LNCaP clone FGC (cell line): ENCODE measurements around the gene EML5.
"Not testable (repeated sequence)": the region's sequence is repeated elsewhere in the genome, so short reads cannot be mapped to it uniquely, and the experiment has no call there.

ENCODE experiments used
- DNase-seq: peaks from one replicate; pipeline ENCODE4 v3.0.0-alpha.2; 2011; ENCODE audit warnings: low read depth
- H3K4me3 ChIP-seq: 2 replicates; pipeline ENCODE4 v1.5.1; 2011; ENCODE audit warnings: mild to moderate bottlenecking, low read depth, low read length, control low read depth
- CTCF ChIP-seq: IDR thresholded peaks from 2 replicates; pipeline ENCODE4 v1.5.1; 2012; ENCODE audit warnings: mild to moderate bottlenecking; ENCODE audit not compliant: control insufficient read depth, insufficient read depth; ENCODE audit errors: extremely low read depth

The EML5 gene

GRCh38 chr14:88791629-88792472 lies 902 bp downstream of the EML5 start:
- peak overlapping the region; percentile 66 for H3K4me3 ChIP-seq
- no peak for DNase-seq
- TF ChIP-seq CTCF = no peak

GRCh38 chr14:88791252-88791621 lies 1.5 kb downstream of the EML5 start:
- no peak overlapping the region for H3K4me3 ChIP-seq
- no peak for TF ChIP-seq CTCF
- no peak for DNase-seq

GRCh38 chr14:88790501-88791251 lies 2.1 kb downstream of the EML5 start:
- TF ChIP-seq CTCF = no peak
- H3K4me3 ChIP-seq = no peak overlapping the region
- DNase-seq = no peak

GRCh38 chr14:88789573-88789972 lies 3.2 kb downstream of the EML5 start:
- H3K4me3 ChIP-seq, DNase-seq: not testable (repeated sequence)

- TF ChIP-seq CTCF = no peak
- no peak overlapping the region for H3K4me3 ChIP-seq
- no peak for DNase-seq
Measured at GRCh38 chr14:88786715-88787114, 6.0 kb downstream of the EML5 start.

GRCh38 chr14:88785911-88786310 lies 6.8 kb downstream of the EML5 start:
- DNase-seq = no peak
- H3K4me3 ChIP-seq = no peak overlapping the region
- TF ChIP-seq CTCF = no peak

GRCh38 chr14:88775532-88775931 lies 17.2 kb downstream of the EML5 start:
- no peak for TF ChIP-seq CTCF
- no peak for DNase-seq
- no peak overlapping the region for H3K4me3 ChIP-seq
